Stimulated activated CD8-positive, alpha-beta memory T cell treated with anti-CD3 and anti-CD28 coated beads, Interleukin-4, amount 100 ng/mL, for 48 hours (primary cell): ENCODE measurements around the gene OR2W3.
A peak's percentile ranks its signal among the peaks of the same experiment; 100 is the strongest.

Experiments used
- DNase-seq: peaks from one replicate; pipeline ENCODE4 v3.0.0-alpha.2; 2020

Gene OR2W3

GRCh38 chr1:247895163-247895637, at the start of gene OR2W3:
Gene OR2W3 (plus strand): TSS chr1:247895587. CDS start chr1:247895587, 0 bp downstream.
- DNase-seq: no peak

- DNase-seq: no peak
Measured at GRCh38 chr1:247845693-247846017, 49.7 kb upstream of the OR2W3 start.

DNA sequence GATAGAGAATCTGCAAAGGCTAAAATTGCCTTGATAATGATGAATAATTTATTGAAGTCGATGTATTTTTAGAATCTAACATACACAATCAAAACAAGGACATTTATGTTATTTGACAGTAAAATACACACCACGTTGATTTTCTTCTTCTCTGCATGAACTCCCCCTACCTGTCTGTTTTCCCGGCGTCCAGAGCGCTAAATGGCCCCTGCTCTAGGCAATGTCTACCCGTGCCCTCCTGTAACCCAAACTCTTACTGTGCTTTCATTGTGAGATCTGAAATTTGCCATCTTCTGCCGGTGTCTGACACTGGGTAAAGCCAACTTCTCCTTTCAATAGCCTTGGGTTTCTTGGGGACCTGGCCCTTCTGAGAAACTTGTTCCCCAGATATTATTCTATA, 47.0 kb upstream of the OR2W3 start:
- DNase-seq: no peak

DNA sequence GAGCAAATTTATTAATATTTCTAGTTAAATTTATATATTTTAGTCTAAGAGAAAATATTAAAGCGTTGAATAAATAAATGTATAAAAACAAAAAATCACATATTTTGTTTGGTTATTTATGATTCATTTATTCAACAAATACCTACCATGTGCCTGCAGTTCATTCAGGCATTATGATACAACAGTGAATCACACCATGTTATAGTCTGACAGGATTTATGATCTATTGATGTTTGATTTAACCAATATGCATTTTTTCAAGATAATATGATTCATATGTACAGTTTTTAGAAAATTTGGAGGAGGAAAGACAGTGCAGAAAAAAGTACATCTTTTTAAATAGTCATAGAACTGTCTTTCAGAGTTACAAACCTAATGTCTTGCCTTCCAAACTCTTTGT, 45.8 kb upstream of the OR2W3 start:
- DNase-seq: no peak

- DNase-seq: no peak
Measured at GRCh38 chr1:247854899-247855545, 40.4 kb upstream of the OR2W3 start.

DNA sequence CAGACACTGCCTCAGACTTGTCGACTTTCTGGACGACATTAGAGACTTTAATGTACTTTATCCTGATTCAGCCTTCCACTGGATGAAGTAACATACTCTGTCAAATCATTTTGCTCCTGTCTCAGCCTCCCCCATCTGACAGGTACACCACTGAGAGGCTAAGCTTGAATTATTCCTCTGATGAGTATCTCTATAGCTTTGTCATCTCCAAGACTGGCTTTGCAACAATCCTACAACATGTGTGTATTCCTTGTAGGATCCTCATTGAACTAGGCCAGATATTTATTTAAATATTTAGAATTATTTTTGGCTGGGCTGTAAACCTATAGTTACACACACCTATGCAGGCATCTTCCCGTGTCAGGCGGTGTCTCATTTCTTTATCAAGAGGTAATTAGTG, 39.5 kb upstream of the OR2W3 start:
- DNase-seq: no peak

GRCh38 chr1:247857069-247857984, 38.1 kb upstream of the OR2W3 start, which contains the start of gene TRIM58:
Gene TRIM58 (plus strand): TSS chr1:247857187. CDS start chr1:247857247, 60 bp downstream.
- peak; percentile 55 for DNase-seq

DNA sequence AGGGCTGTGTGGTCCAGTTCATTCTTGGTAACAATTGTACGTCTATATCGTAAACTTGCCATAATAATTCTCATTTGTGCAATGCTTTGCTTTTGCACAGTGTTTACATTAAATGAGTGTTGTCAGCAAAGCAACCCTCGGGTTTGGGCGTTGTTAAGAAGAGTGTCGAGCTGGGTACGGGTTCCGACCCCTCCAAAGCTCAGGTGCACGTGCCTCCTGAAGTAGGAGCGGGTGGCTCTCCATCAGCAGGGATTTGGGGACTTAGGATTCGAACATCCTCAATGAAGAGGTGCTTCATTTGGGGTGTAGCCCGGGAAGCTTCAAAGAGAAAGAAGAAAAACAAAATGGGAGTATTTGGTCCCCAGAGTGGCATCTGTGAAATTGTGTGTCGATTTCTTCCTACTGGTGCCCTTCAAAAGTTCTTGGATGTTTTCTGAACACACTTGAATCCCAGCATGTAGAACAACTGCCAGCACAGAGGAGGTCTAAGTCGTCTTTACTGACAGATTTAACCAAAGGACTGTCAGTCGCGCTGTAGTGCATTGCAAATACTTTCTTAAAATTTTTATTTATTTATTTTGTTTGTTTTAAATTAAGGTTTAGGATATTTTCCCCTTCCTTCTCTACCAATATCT, 37.3 kb upstream of the OR2W3 start:
- DNase-seq: no peak

GRCh38 chr1:247862756-247863155, 32.6 kb upstream of the OR2W3 start:
- no peak for DNase-seq

GRCh38 chr1:247864644-247865043, 30.7 kb upstream of the OR2W3 start:
- no peak for DNase-seq

DNA sequence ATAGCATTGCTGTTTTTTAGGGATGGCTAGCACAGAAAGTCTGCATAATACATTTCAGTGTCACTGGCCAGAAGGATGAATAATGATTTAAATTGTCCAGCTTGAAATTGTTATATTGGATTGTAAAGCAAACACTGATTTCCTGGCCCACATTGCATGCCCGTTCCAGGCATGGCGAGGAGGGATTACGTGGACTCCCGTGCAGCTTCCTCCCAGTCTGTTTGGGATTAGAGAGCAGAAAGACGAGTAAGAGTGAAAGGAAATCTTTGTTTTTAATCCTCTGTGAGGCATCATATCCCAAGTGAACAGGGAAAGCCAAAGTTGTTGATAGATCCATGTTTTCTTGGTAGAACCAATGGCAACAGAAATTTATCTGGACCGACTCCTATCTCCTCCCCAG, 30.0 kb upstream of the OR2W3 start:
- no peak for DNase-seq

DNA sequence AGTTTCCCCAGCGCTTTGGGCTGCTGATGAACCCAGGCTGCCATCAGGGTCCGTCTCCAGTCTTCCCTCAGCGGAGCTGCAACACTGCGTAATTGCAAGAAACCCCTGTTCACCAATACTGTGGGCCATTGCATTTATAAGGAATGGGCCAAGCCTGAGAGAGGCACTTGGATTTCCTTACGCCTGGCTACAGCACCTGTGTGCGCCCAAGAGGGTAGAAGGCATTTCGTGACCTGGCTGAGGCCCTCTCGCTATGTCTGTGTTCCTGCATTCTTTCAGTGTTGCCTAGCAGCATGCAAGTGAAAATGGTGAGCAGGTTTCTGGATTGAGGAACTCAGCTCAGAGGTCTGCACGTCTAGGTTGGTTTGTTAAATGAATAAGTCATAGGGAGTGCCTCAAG, 12.0 kb upstream of the OR2W3 start:
- DNase-seq: no peak

DNA sequence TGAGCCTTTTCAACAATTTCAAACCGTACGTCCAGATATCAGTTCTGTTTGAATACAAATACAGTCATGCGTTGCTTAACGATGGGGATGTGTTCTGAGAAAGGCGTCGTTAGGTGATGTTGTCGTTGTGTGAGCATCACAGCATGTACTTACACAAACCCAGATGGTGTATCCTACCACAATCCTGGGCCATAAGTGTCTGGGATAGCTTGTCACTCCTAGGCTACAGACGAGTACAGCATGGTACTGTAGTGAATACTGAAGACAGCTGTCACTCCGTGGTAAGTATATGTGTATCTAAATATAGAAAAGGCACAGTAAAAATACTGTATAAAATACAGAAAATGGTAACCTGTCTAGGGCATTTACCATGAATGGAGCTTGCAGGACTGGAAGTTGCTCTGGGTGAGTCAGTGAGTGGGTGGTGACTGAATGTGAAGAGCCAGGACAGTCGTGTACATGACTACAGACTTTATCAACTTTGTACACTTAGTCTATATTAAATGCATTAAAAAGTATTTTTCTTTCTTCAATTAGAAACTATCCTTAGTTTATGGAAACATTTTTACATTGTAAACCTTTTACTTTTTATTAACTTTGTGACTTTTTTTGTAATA, 10.5 kb upstream of the OR2W3 start:
- no peak for DNase-seq

GRCh38 chr1:247895976-247896375, 589 bp downstream of the OR2W3 start:
- DNase-seq: no peak

GRCh38 chr1:247904122-247904521, 8.7 kb downstream of the OR2W3 start:
- DNase-seq: no peak

GRCh38 chr1:247905181-247905580, 9.8 kb downstream of the OR2W3 start:
- no peak for DNase-seq

- no peak for DNase-seq
Measured at GRCh38 chr1:247905910-247906503, 10.6 kb downstream of the OR2W3 start.

- peak; percentile 29 for DNase-seq
Measured at GRCh38 chr1:247906504-247907047, 11.2 kb downstream of the OR2W3 start.

DNA sequence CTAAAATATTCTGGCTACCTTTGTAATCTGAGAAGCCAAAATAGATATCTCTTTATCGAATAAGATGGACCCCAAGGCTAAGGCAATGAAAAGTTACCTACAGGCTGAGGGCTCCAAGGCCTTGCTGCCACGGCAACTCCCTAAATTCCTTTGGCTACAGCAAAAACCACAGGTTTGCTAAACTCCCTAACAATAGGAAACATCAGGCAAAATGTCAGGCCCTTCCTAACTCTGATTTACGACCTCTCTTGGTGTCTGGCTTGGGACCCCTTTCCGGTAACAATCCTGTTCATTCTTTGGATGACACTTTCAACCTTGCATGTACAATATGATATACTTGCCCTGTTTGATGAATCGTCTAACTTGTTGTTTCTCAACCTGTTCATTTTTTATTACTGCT, 13.4 kb downstream of the OR2W3 start:
- DNase-seq: no peak

DNA sequence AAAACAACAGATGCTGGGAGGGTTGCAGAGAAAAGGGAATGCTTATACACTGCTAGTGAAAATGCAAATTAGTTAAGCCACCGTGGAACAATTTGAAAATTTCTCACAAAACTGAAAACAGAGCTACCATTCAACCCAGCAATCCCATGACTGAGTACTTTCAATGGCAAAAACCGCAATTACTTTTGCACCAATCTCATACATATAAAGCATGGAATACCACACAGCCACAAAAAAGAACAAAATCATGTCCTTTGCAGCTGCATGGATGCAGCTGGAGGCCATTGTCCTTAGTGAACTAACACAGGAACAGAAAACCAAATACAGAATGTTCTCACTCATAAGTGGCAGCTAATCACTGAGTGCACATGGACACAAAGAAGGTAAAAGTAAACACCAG, 18.4 kb downstream of the OR2W3 start:
- DNase-seq: no peak

DNA sequence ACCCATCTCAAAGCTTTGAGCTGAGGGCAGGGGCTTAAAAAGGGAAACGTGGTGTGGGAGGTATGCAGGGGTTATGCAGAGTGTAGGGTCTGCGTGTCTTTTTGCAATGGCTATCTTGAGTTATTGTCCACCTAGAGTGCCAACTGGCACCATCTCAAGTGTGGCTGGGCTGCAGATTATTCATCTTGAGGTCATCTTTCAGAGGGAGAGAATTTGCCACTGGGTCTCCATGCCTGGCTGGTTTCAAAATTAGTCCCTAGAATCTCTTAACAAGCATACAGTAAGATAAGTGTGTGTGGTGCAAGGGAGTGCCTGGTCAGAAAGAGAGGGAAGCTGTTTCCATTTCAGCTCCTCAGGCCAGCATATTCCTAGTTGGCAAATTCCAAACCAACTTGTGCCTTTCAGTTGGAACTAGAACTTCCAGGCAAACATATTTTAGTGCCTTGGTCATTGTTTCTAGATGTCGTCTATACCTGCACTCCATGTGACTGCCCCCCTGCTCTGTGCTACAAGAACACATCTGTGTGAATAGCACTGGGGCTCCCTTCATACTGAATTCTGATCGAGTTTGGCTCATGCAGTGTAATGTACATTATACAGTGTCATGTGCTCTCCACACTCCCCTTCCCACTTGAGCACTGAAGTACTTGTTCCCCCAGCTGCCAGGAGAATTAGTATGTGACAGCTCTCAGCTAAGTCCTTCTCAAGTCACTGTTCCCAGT, 19.7 kb downstream of the OR2W3 start:
- no peak for DNase-seq

DNA sequence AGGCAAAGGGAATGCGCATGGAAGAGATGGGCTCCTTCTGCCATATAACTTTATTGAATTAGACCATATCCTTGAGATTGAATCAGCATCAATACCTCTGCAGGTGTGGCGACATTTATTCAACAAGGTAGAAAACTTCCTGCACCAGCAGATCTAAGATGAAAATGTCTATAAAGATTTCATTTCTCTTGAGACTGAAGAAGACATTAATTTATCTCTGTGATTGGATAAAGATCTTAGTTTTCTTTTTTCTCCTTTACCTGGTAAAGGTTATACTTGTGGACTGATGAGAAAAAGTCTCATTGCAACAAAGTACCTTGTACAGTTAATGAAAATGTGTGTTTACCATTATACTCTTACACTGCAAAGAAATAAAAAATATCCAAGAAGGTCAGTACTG, 24.6 kb downstream of the OR2W3 start, which contains the start of gene OR2T8:
TSS of gene OR2T8 (plus strand) at position 301 of the 400 bp plus-strand sequence. CDS start 766 bp downstream, outside the sequence.
- DNase-seq: no peak
